PFSK-1 (cell line): ENCODE results near the gene FNDC10. TPM values are rescaled to one million over a fixed set of nuclear protein-coding genes. Genes with fewer than 3 reads are reported as not detected.

Experiments
- FOXP2 ChIP-seq: optimal IDR thresholded peaks from 2 replicates; pipeline ENCODE3; 2011; ENCODE audit warnings: borderline replicate concordance, control low read depth, inconsistent platforms; ENCODE audit not compliant: insufficient read depth; ENCODE audit errors: extremely low read length, extremely low read depth
- POLR2AphosphoS5 ChIP-seq: IDR thresholded peaks from 2 replicates; pipeline ENCODE4 v1.6.1; 2012; ENCODE audit warnings: low read depth, mild to moderate bottlenecking, control low read depth, low read length, moderate library complexity
- SIN3A ChIP-seq: IDR thresholded peaks from 2 replicates; pipeline ENCODE4 v1.6.1; 2012; ENCODE audit warnings: mild to moderate bottlenecking, low read length, moderate library complexity, borderline replicate concordance; ENCODE audit not compliant: insufficient read depth
- TAF1 ChIP-seq: IDR thresholded peaks from 2 replicates; pipeline ENCODE4 v1.6.1; 2012; ENCODE audit warnings: low read length, control low read depth, borderline replicate concordance; ENCODE audit not compliant: insufficient read depth
- polyA plus RNA-seq: library from polyadenylated mRNA; unstranded; fragments of >200 nt; gene quantifications from one replicate; pipeline ENCODE4 v1.2.1, GENCODE V29; 2012; ENCODE audit warnings: low read depth, missing spikeins; ENCODE audit not compliant: insufficient read length
- TF ChIP-seq, protein P1 (sequence below), 2 experiments: IDR thresholded peaks; 2 replicates each; pipeline versions ENCODE4 v1.6.1 to v1.8.0; 2011 to 2012; ENCODE audit warnings: low read depth in 2 of 2, low read length in 2 of 2, control low read depth in 1 of 2, inconsistent platforms in 1 of 2, mild to moderate bottlenecking in 1 of 2, moderate library complexity in 1 of 2; ENCODE audit not compliant: insufficient read depth in 1 of 2

FNDC10 gene
- polyA plus RNA-seq, result 17.9 TPM

DNA sequence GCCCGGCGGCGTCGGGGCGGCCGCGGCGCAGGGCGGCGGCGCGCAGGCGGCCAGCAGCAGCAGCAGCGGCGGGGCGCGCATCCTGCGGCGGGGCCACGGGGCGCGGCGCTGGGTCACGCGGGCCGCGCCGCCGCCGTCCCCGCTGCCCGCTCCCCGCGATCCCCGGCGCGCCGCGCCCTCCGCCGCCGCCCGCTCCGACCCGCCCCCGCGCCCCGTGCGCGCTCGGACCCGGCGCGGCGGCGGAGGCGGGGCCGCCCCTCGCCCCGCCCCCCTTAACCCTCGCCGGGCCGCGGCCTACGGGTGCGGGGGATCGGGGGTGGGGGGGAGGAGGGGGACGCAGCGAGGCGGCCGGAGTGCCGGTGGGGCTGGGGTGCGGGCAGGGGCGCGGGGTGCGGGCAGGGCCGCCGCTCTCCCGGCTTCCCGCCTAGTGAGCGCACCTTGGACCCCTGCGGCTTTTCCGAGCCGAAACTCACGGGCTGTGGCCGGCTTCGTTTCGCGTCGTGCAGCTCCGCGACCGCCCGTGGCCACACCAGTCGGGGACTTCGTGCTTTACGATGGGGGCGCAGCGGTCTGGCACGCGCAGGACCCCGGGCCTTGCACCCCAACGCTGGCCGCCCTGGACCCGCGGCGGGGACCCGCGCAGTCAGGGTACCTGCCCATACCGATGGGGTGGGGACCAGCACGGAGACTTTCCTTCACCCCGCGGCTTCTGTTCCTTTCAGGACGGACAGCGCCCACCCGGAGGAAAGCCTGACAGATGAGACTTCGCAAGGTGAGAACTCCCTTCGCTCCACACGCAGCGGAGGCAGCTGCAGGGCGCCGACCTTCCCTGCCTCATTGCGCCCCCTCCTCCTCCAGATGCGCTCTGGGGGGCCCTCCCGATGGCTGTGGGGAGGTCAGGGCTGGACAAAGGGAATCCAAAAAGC, at the start of gene FNDC10:
Gene FNDC10 (minus strand): TSS at position 201 of the 926 bp plus-strand sequence. CDS start 120 bp downstream, at position 81.
- TF ChIP-seq, protein P1, sequence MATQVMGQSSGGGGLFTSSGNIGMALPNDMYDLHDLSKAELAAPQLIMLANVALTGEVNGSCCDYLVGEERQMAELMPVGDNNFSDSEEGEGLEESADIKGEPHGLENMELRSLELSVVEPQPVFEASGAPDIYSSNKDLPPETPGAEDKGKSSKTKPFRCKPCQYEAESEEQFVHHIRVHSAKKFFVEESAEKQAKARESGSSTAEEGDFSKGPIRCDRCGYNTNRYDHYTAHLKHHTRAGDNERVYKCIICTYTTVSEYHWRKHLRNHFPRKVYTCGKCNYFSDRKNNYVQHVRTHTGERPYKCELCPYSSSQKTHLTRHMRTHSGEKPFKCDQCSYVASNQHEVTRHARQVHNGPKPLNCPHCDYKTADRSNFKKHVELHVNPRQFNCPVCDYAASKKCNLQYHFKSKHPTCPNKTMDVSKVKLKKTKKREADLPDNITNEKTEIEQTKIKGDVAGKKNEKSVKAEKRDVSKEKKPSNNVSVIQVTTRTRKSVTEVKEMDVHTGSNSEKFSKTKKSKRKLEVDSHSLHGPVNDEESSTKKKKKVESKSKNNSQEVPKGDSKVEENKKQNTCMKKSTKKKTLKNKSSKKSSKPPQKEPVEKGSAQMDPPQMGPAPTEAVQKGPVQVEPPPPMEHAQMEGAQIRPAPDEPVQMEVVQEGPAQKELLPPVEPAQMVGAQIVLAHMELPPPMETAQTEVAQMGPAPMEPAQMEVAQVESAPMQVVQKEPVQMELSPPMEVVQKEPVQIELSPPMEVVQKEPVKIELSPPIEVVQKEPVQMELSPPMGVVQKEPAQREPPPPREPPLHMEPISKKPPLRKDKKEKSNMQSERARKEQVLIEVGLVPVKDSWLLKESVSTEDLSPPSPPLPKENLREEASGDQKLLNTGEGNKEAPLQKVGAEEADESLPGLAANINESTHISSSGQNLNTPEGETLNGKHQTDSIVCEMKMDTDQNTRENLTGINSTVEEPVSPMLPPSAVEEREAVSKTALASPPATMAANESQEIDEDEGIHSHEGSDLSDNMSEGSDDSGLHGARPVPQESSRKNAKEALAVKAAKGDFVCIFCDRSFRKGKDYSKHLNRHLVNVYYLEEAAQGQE (IDR thresholded peaks at IDR 0.05; ENCODE audit: insufficient read depth in 1 of 2, low read depth in 2 of 2, low read length in 2 of 2), result peak in 1 of 2 experiments; percentile 72; a peak in 1 of 4 replicates
- no peak for TF ChIP-seq POLR2AphosphoS5

DNA sequence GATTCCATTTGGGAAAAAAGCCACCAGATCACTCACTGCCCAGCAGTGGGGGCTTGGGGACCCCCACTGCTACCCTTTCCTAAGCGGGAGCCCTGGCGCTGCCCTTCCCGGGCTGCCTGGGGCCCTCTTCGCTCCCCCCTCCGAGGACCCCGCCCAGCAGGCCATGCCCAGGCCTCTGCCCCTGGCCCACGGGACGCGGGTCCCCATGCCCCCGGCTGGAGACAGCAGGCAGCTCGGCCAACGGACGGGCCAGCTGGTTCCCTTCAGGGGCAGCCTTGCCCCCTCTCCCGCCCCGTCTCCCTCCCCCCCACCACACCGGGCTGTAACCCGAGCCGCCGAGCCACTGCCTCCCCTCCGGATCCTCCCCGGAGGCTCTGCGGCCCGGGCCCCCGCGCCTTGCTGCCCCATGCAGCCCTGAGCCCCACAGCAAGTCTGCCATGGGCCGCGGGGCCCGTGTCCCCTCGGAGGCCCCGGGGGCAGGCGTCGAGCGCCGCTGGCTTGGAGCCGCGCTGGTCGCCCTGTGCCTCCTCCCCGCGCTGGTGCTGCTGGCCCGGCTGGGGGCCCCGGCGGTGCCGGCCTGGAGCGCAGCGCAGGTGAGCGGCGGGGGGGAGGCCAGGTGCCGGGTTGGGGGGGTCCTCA, 32.0 kb upstream of the FNDC10 start, which contains the start of gene MMP23B:
Gene MMP23B (plus strand): TSS at position 392 of the 639 bp plus-strand sequence. CDS start 46 bp downstream, at position 438.
- TF ChIP-seq SIN3A (no peak), TAF1 (no peak), FOXP2 (no peak), POLR2AphosphoS5 (no peak)
- TF ChIP-seq, protein P1 (IDR thresholded peaks at IDR 0.05; ENCODE audit: insufficient read depth in 1 of 2, low read depth in 2 of 2, low read length in 2 of 2), result no peak

DNA sequence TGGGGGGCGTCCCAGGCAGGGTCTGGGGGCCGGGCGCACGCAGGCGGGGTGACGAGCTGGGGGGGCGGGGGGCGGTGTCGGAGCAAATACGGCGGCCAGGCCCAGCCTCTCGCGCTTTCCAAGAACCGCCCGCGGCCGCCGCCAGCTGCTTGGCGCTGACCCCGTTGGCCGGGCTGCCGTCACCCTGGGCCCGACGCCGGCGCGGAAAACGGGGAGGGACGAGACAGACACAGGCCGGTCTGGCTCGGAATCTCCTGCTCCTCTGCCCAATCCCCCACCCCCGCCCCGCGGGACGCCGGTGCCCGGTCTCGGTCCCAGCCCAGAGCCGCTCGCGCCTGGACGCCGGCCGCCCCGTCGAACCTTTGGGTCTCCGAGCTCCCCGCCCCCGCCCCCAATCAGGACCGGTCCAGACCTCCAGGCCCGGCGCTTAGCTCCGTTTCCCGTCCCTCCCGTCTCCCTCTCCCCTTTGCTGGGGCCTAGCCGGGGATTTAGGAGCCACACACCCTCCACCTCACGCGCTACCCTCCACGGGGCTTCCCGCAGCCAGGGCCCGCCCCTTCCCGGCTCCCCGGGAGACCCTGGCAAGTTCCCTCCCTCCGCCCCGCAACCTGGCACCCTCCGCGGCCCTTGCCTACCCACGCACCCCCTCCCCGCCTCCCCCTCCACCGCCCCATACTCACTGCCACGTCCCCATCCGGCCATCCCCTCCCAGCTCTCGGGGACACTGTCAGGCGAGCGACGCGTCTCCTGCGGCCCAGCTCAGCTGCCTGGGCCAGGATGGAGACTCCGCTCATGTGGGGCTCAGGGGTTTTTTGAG, 31.2 kb upstream of the FNDC10 start:
- TF ChIP-seq SIN3A (no peak), FOXP2 (no peak), POLR2AphosphoS5 (no peak), TAF1 (no peak)
- TF ChIP-seq, protein P1 (IDR thresholded peaks at IDR 0.05; ENCODE audit: insufficient read depth in 1 of 2, low read depth in 2 of 2, low read length in 2 of 2), result no peak

DNA sequence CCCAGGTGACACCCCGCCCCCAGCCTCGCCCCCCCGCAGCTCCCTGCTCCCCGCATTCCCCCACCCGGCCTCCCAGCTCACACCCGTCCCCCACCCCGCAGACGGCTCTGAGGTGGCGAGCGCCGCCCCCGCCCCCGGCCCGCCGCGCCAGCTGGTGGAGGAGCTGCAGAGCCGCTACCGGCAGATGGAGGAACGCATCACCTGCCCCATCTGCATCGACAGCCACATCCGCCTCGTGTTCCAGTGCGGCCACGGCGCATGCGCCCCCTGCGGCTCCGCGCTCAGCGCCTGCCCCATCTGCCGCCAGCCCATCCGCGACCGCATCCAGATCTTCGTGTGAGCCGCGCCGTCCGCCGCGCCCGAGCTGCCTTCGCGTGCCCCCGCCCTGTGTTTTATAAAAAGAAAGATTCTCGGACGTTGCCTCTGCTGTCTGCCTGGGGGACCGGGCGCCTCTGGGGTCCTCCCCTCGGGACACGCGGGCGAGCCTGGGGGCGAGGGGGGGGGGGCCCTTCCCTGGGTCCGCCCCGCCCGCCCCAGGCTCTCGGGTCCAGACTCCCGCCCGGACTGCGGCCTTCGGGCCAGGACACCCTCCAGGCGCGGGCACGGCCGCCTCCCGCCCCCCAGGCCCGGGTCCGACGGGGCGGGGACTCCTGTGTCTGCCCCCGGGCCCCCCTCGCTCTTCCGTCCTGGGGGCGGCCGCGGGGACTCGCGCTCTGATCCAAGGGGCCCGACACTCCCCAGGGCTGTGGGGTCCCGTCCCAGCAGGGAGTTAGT, 30.4 kb upstream of the FNDC10 start:
- TF ChIP-seq TAF1, result no peak
- no peak for TF ChIP-seq FOXP2
- no peak for TF ChIP-seq SIN3A
- TF ChIP-seq POLR2AphosphoS5, result no peak
